HG03354 (cell line): Measurements from ENCODE around the gene STX18.
"Not testable (repeated sequence)": the region's sequence is repeated elsewhere in the genome, so short reads cannot be mapped to it uniquely, and the experiment has no call there.

Source experiments
- ATAC-seq: cut with Tn5 transposase; IDR thresholded peaks from one replicate; pipeline ENCODE4 v1.9.1; 2021; ENCODE audit warnings: mild to moderate bottlenecking; ENCODE audit not compliant: unreplicated experiment, poor library complexity, severe bottlenecking

STX18 gene

DNA sequence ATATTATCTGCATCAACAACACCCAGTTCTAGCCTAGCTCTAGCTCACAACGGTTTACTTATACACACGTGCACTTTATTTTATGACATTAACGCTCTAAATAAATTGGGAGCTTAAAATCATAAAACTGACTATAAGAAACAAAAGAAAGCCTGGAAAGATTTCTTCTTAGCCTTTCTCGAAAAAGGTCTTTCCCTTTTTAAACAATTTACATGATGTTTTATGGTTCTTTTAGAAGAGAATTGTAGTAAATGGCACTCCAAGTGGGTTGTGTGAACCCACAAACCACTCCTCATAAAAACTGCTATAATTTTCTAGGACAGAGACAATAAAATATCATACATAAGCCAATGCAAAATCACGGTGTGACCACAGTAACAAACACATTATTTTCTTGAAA, 23.1 kb downstream of the STX18 start:
- no peak for ATAC-seq

DNA sequence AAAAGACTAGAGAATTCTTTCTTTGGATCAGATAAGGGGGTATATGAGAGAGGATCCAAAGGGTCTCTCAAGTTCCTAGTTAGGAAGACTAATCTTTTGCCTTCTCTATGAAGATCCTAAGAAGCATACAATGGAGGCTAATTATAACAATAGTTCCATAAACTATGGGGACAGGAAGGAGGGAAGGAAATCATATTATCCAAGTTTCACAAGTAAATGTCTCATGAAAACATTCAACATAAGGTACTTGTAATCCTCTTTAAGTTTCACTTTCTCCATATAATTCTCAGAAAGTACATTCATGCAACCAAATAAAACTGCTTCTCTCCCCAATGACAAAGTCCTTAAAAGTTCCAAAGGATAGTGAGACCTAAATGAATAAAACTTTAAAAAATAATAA, 27.1 kb downstream of the STX18 start:
- ATAC-seq: no peak

DNA sequence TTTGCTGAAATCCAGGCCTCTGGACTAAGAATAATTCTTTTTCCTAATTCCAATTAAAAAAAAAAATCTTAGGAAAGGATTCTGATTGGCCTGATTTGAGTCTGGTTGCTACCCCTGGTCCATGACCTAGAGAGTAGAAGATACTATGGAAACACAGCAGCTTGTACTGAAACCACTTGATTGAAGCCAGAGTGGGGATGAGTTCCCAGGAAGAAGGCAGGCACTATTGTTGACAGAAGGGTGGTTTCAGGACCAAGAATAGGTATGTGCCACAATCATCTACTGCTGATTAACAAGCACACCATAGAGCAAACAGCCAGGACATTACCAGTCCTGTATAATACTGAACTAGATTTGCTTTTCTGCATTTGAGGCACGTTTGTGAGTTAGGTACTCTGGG, 29.6 kb downstream of the STX18 start:
- no peak for ATAC-seq

DNA sequence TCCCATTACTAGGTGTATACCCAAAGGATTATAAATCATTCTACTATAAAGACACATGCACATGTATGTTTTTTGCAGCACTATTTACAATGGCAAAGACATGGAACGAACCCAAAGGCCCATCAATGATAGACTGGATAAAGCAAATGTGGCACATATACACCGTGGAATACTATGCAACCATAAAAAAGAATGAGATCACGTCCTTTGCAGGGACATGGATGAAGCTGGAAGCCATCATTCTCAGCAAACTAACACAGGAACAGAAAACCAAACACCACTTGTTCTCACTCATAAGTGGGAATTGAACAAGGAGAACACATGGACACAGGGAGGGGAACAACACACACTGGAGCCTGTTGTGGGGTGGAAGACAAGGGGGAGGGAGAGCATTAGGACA, 31.2 kb downstream of the STX18 start:
- ATAC-seq: not testable (repeated sequence)

- ATAC-seq: no peak
These were observed 32.3 kb downstream of the STX18 start for GRCh38 chr4:4509521-4509920.

DNA sequence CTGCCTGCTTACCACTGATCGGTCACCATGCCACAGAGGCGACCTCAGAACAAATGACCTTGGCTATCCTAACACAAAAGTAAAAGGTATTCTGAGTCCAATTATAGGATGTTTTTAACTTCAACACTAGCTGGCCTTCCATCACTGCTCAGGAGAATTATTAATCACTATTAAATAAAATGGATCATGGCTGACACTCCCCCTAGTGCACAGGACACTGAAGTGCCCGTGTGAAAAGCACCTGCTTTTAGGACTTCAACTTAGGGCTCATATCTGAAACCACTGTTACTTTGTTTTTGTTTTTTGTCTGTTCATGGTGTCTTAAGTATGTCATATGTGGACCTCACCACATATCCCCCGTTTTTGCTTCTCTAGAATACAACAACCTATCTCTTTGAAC, 33.9 kb downstream of the STX18 start:
- ATAC-seq: peak; percentile 75

DNA sequence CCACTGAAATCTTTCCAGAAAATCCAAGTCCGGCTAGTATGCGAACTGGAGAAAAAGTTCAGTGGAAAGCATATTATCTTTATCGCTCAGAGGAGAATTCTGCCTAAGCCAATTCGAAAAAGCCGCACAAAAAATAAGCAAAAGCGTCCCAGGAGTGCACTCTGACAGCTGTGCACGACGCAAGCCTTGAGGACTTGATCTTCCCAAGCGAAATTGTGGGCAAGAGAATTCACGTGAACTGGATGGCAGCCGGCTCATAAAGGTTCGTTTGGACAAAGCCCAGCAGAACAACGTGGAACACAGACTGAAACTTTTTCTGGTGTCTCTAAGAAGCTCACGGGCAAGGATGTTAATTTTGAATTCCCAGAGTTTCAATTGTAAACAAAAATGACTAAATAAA, 34.4 kb downstream of the STX18 start:
- ATAC-seq: no peak

- no peak for ATAC-seq
These were observed 34.9 kb downstream of the STX18 start for GRCh38 chr4:4506961-4507360.

DNA sequence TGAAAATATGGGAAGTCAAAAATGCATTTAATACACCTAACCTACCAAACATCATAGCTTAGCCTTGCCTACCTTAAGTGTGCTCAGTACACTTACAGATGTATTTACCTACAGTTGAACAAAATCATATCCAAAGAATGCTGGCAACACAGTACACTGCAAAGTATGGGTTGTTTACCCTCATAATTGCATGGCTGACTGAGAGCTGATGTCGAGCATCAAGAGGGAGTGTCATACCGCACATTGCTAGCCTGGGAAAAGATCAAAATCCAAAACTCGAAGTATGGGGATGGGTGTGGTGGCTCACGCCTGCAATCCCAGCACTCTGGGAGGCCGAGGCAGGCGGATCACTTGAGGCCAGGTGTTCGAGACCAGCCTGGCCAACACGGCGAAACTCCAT, 36.6 kb downstream of the STX18 start:
- ATAC-seq: not testable (repeated sequence)

DNA sequence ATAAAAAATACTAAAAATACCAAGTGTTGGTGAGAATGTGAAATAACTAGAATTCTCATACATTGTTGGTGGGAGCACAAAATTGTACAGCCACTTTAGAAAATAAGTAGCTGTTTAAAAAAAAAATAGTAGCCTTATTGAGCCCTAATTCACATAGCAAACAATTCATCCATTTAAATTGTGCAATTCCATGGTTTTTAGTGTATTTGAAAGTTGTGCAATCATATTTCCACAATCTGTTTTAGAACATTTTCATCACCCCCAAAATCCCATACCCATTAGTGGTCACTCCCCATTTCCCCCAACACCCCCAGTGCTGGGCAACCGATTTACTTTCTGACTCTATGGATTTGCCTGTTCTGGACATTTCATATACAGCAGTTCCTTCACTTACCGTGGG, 37.1 kb downstream of the STX18 start:
- no peak for ATAC-seq

- ATAC-seq: peak; percentile 53
These were observed 39.0 kb downstream of the STX18 start for GRCh38 chr4:4502694-4503311.

DNA sequence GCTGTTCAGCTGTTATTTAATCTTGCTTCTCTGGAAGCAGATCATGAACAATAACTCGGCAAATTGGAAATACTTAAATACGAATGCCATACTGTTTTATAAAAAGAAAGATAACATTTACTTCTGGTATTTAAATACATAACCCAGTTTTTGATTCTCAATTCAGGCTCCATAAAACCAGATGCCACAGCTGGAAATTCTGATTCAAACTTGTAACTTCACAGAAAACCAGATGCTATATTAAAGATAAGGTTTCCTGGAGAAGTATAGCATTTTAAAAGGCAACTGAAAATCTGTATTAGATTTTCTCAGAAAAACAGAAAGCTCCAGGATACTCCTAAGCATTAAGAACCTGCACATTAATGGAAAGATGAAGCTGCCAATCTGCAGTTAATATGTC, 40.2 kb downstream of the STX18 start:
- ATAC-seq: no peak

- ATAC-seq: no peak
These were observed 42.3 kb downstream of the STX18 start for GRCh38 chr4:4499438-4500123.

- ATAC-seq: no peak
These were observed 45.1 kb downstream of the STX18 start for GRCh38 chr4:4496592-4497372.

DNA sequence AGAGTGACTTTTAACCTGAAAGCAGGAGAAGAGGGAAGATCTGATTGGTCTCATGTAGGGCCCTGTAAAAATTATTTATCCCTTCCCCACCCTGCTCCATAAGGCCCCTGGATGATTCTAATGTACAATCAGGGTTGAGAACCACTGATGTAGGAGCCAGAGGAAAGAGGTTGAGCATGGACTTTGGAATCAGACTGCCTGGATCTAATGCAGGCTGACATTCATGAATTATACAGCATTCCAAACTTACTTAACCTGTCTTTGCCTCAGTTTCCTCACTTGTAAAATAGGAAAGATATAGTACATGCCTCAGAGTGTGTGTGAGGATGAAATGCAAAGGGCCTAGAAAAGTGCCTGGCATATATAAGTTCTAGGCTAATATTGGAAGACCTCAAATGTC, 47.0 kb downstream of the STX18 start:
- ATAC-seq: no peak

GRCh38 chr4:4492161-4492847, 49.5 kb downstream of the STX18 start:
- peak; percentile 60 for ATAC-seq

DNA sequence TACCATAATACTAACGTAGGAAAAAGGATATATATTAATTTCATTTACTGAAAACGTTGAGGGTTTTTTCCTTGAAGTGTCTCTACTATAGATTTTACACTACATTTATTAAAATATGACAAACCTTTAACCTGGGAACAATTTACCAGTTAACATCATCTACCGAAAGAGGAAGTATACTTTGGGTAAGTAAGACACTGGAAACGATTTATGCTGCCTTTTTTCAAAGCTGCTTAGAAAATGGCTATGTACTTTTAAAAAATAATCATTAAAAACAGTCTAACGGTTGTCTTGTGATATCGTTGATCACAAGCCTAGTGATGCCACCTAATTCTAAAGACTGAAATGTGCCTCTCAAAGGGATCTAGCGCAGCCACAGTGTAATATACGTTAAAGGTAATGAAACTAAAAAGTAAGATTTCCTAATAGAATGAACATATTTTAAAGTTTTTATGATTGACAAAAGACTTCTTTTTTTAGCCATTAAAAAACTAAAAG, 50.4 kb downstream of the STX18 start:
- no peak for ATAC-seq

- no peak for ATAC-seq
These were observed 51.0 kb downstream of the STX18 start for GRCh38 chr4:4490816-4491215.

- ATAC-seq: no peak
These were observed 51.8 kb downstream of the STX18 start for GRCh38 chr4:4490041-4490440.
